GM12874 (cell line): ENCODE measurements around the gene SRRM4.

ENCODE experiments used
- CTCF ChIP-seq: IDR thresholded peaks from 2 replicates; pipeline ENCODE4 v1.5.1; 2011; ENCODE audit warnings: low read depth, mild to moderate bottlenecking, control low read depth, low read length, moderate library complexity; ENCODE audit not compliant: insufficient read depth

Gene SRRM4

GRCh38 chr12:118970856-118971255 is 10.5 kb upstream of the SRRM4 start:
- TF ChIP-seq CTCF = no peak

- TF ChIP-seq CTCF = no peak
Observed at GRCh38 chr12:118972982-118973381, 8.4 kb upstream of the SRRM4 start.

- TF ChIP-seq CTCF = peak; percentile 79
Observed at GRCh38 chr12:118979763-118980406, 1.5 kb upstream of the SRRM4 start.

- no peak for TF ChIP-seq CTCF
Observed at GRCh38 chr12:118980407-118981014, 830 bp upstream of the SRRM4 start.

GRCh38 chr12:118982302-118982701 is 961 bp downstream of the SRRM4 start:
- no peak for TF ChIP-seq CTCF

GRCh38 chr12:118982984-118983761 is 1.8 kb downstream of the SRRM4 start:
- TF ChIP-seq CTCF = no peak

- TF ChIP-seq CTCF = no peak
Observed at GRCh38 chr12:118984161-118984943, 3.0 kb downstream of the SRRM4 start.
